ENCODE data around the gene SERPINE3. TPM values are rescaled to one million over a fixed set of nuclear protein-coding genes. Genes with fewer than 3 reads are reported as not detected.

The SERPINE3 gene
- total RNA-seq (2022) (not detected in 2 replicates), Bru-seq, nascent RNA (percentile 4 among the genes with signal in this experiment), BruChase-seq, experiment 1, labeled RNA remaining after a 6-hour chase (not detected), BruChase-seq, experiment 2, labeled RNA remaining after a 2-hour chase (percentile 9 among the genes with signal in this experiment)
- long read RNA-seq, partial matches to known transcripts = 0 of 13 reads
- long read RNA-seq, other reads (novel, unspliced or antisense) = 13 of 13 reads

GRCh38 chr13:51339354-51339753 is at the start of gene SERPINE3:
Gene SERPINE3, plus strand, starts transcription at chr13:51339691. Its CDS starts 1,401 bp downstream, at chr13:51341092.
- no peak within 1 kb of the TSS for H3K27ac Mint-ChIP-seq (ENCODE audit: low read depth, unreplicated experiment)
- no peaks in the 10 kb centered on the region for H3K4me1 Mint-ChIP-seq (ENCODE audit: insufficient read depth, unreplicated experiment)
- TF ChIP-seq CTCF (IDR thresholded peaks at IDR 0.05; ENCODE audit: unreplicated experiment) = no peak
- ChIA-PET CTCF (no interaction called here), POLR2A (interaction anchor here (0.7 kb wide), 1 partner anchor 96 kb away, joined by 3 read pairs; no protein-coding TSS in a partner anchor)
- BruUV-seq (replicated peaks) = no TSS peak
- no peaks in the 10 kb centered on the region for H3K27me3 Mint-ChIP-seq (ENCODE audit: insufficient read depth, unreplicated experiment)
- intact Hi-C loops (cut with micrococcal nuclease) = no loop called here
- no peak for DNase-seq (ENCODE audit: unreplicated experiment)
- no peaks in the 10 kb centered on the region for H3K9me3 Mint-ChIP-seq (ENCODE audit: unreplicated experiment)
- peaks cover 7% of the 10 kb centered on the region for H3K36me3 Mint-ChIP-seq (ENCODE audit: insufficient read depth, unreplicated experiment)
- H3K4me3 Mint-ChIP-seq (ENCODE audit: unreplicated experiment) = no peak within 1 kb of the TSS

GRCh38 chr13:51291341-51291740 is 48.1 kb upstream of the SERPINE3 start:
- H3K4me3 Mint-ChIP-seq (ENCODE audit: unreplicated experiment) = no peak overlapping the region
- H3K36me3 Mint-ChIP-seq (ENCODE audit: insufficient read depth, unreplicated experiment) = no peaks in the 10 kb centered on the region
- no peaks in the 10 kb centered on the region for H3K27me3 Mint-ChIP-seq (ENCODE audit: insufficient read depth, unreplicated experiment)
- H3K27ac Mint-ChIP-seq (ENCODE audit: low read depth, unreplicated experiment) = no peak overlapping the region
- H3K9me3 Mint-ChIP-seq (ENCODE audit: unreplicated experiment) = no peaks in the 10 kb centered on the region
- BruUV-seq (replicated peaks) = no TSS peak
- no peaks in the 10 kb centered on the region for H3K4me1 Mint-ChIP-seq (ENCODE audit: insufficient read depth, unreplicated experiment)
- ChIA-PET CTCF (interaction anchor here (1.1 kb wide), 1 partner anchor 179 kb away, joined by 3 read pairs; no protein-coding TSS in a partner anchor), POLR2A (no interaction called here)
- no peak for TF ChIP-seq CTCF (IDR thresholded peaks at IDR 0.05; ENCODE audit: unreplicated experiment)
- intact Hi-C loops (cut with micrococcal nuclease) = no loop called here
- peak; percentile 9 for DNase-seq (ENCODE audit: unreplicated experiment)

- TF ChIP-seq CTCF (IDR thresholded peaks at IDR 0.05; ENCODE audit: unreplicated experiment) = no peak
- CTCF ChIA-PET = no interaction called here
- H3K27ac Mint-ChIP-seq (ENCODE audit: low read depth, unreplicated experiment) = no peak overlapping the region
- POLR2A ChIA-PET = no interaction called here
- H3K36me3 Mint-ChIP-seq (ENCODE audit: insufficient read depth, unreplicated experiment) = no peaks in the 10 kb centered on the region
- no peaks in the 10 kb centered on the region for H3K27me3 Mint-ChIP-seq (ENCODE audit: insufficient read depth, unreplicated experiment)
- H3K9me3 Mint-ChIP-seq (ENCODE audit: unreplicated experiment) = no peaks in the 10 kb centered on the region
- no peaks in the 10 kb centered on the region for H3K4me1 Mint-ChIP-seq (ENCODE audit: insufficient read depth, unreplicated experiment)
- intact Hi-C loops (cut with micrococcal nuclease) = no loop called here
- peak; percentile 11 for DNase-seq (ENCODE audit: unreplicated experiment)
- BruUV-seq (replicated peaks) = no TSS peak
- no peak overlapping the region for H3K4me3 Mint-ChIP-seq (ENCODE audit: unreplicated experiment)
Measured at GRCh38 chr13:51292000-51292565, 47.4 kb upstream of the SERPINE3 start.

- Mint-ChIP-seq H3K9me3 (ENCODE audit: unreplicated experiment) (no peaks in the 10 kb centered on the region), H3K36me3 (ENCODE audit: insufficient read depth, unreplicated experiment) (no peaks in the 10 kb centered on the region), H3K27ac (ENCODE audit: low read depth, unreplicated experiment) (no peak overlapping the region), H3K27me3 (ENCODE audit: insufficient read depth, unreplicated experiment) (no peaks in the 10 kb centered on the region), H3K4me1 (ENCODE audit: insufficient read depth, unreplicated experiment) (no peaks in the 10 kb centered on the region), H3K4me3 (ENCODE audit: unreplicated experiment) (no peak overlapping the region)
- CTCF ChIA-PET = interaction anchor here (0.6 to 2.2 kb wide), 5 partner anchors 10 to 148 kb away, joined by 3 to 19 read pairs (median 5); no protein-coding TSS in a partner anchor
- no TSS peak for BruUV-seq (replicated peaks)
- no peak for DNase-seq (ENCODE audit: unreplicated experiment)
- POLR2A ChIA-PET = no interaction called here
- TF ChIP-seq CTCF (IDR thresholded peaks at IDR 0.05; ENCODE audit: unreplicated experiment) = no peak
- intact Hi-C loops (cut with micrococcal nuclease) = no loop called here
Measured at GRCh38 chr13:51297556-51297955, 41.9 kb upstream of the SERPINE3 start.
